Heart left ventricle (tissue), 16 donors: ENCODE measurements around the gene PGAP1. TPM values are rescaled to one million over a fixed set of nuclear protein-coding genes. Genes with fewer than 3 reads are reported as not detected.

Experiments
- ATAC-seq, 4 donors: fragments of 200-7000 bp; cut with Tn5 transposase; one replicate each; pipeline ENCODE4 v1.9.1; 2020 to 2022; ENCODE audit warnings: moderate library complexity in 4 of 4, mild to moderate bottlenecking in 3 of 4, moderate number of reproducible peaks in 1 of 4
- DNase-seq, 5 donors: peaks; one replicate each; pipeline ENCODE4 v3.0.0-alpha.2; 2020
- H3K27ac ChIP-seq, 12 donors: fragments of 200-600 bp; sonication (generic) in 4 of 12; one replicate each; pipeline versions ENCODE4 v1.5.0 to v1.8.0; 2016 to 2022; ENCODE audit warnings: mild to moderate bottlenecking in 2 of 12
- H3K27me3 ChIP-seq, 9 donors: fragments of 200-600 bp; sonication (generic) in 2 of 9; one replicate each; pipeline versions ENCODE4 v1.5.1 to v1.8.0; 2016 to 2022; ENCODE audit warnings: mild to moderate bottlenecking in 3 of 9
- H3K36me3 ChIP-seq, 9 donors: fragments of 200-600 bp; sonication (generic) in 2 of 9; one replicate each; pipeline versions ENCODE4 v1.5.0 to v1.8.0; 2018 to 2022; ENCODE audit warnings: mild to moderate bottlenecking in 2 of 9
- H3K4me1 ChIP-seq, 12 donors: fragments of 200-600 bp; sonication (generic) in 4 of 12; one replicate each; pipeline versions ENCODE4 v1.5.0 to v1.8.0; 2016 to 2022; ENCODE audit warnings: mild to moderate bottlenecking in 3 of 12
- H3K4me3 ChIP-seq, 12 donors: fragments of 200-600 bp; sonication (generic) in 4 of 12; one replicate each; pipeline versions ENCODE4 v1.5.0 to v1.8.0; 2017 to 2022; ENCODE audit warnings: mild to moderate bottlenecking in 9 of 12, moderate library complexity in 4 of 12
- H3K9me3 ChIP-seq, 12 donors: fragments of 200-600 bp; sonication (generic) in 4 of 12; one replicate each; pipeline versions ENCODE4 v1.5.0 to v1.8.0; 2016 to 2022; ENCODE audit warnings: mild to moderate bottlenecking in 1 of 12
- POLR2A ChIP-seq, 2 donors: fragments of 450-650 bp; IDR thresholded peaks; one replicate each; pipeline ENCODE4 v1.6.1; 2017; ENCODE audit warnings: antibody characterized with exemption in 2 of 2, mild to moderate bottlenecking in 2 of 2, moderate library complexity in 2 of 2
- WGBS, 4 donors: extraction: QIAGEN DNeasy Blood & Tissue Kit in 2 of 4; methylation state at CpG; one replicate each; pipeline versions ENCODE4 v1.1.5 to v1.1.7; 2013 to 2018; 5-methylcytosine and 5-hydroxymethylcytosine counted together
- intact Hi-C, 10 donors: fragments of 100-400 bp; cut with DNase I; formaldehyde crosslinking; loops; one replicate each; pipeline versions ENCODE4 v1.11.1 to v1.14.2; 2022
- polyA plus RNA-seq, 2 donors: library from polyadenylated mRNA; stranded (reverse); fragments of 200-250 nt; gene quantifications; one replicate each; pipeline ENCODE4 v1.2.3, GENCODE V29; 2013
- total RNA-seq, 9 donors: library from RNA; depleted of rRNA in 2 of 9; stranded (reverse); fragments of >200 nt in 2 of 9; fragmentation: NEBNext Ultra II Directional in 3 of 9; extraction: Animal tissue kit (Norgen Biotek cat#: 25700) in 3 of 9; gene quantifications; one replicate each; pipeline versions ENCODE4 v1.1.0 to v1.2.4, GENCODE V29; 2016 to 2023
- TF ChIP-seq, protein P1 (sequence below), 12 donors: fragments of 200-600 bp; sonication (generic) in 4 of 12; IDR thresholded peaks; one replicate each; pipeline versions ENCODE4 v1.5.0 to v1.8.0; 2018 to 2022; ENCODE audit warnings: antibody characterized with exemption in 12 of 12, mild to moderate bottlenecking in 5 of 12
- donor health status: ischemic (EF 13 %, LVEDD 7.1; RV severe dilation, severe dysfunction).
- donor health status: healthy with polysubstance abuse.
- donor health status: DM: no; HTN: yes; CAD: no.
- donor health status: DM: no; HTN: no; CAD: no.
- donor health status: ischemic (EF 25% LVEDD 6.9; RV normal size, moderate dysfunction).
- donor health status: ischemic (EF 25% LVEDD 5.7; RV mildly dilated, moderate dysfunction).
- donor health status: healthy.
- donor health status: DM: yes; HTN: yes; CAD: no.
- donor health status: ischemic (EF 35%, LVEDD 5.7; RV mildly dilated, moderate dysfunction).
- donor health status: nonischemic (EF 11% LVEDD 7.7; RV severe dilation, severe dysfunction).
- donor health status: DM: yes; HTN: yes; CAD: no.
- donor health status: PGD.
- donor health status: ischemic (EF 29% LVEDD 5.4; RV normal size, mild dysfunction).
- donor health status: nonischemic (EF 23%, LVEDD 6.1; RV moderate dilation, normal function).

The PGAP1 gene
- total and polyA plus RNA-seq, 11 donors: 1.2 to 8.8 (median 5.2) TPM

GRCh38 chr2:196804381-196804780 lies 122.1 kb downstream of the PGAP1 start:
- no peaks in the 10 kb centered on the region for H3K36me3 ChIP-seq
- intact Hi-C loops: no loop called here
- ATAC-seq (no peak), DNase-seq (no peak)
- peaks cover 0 to 8% (median 0%) of the 10 kb centered on the region in 12 donors for H3K4me1 ChIP-seq
- H3K4me3 ChIP-seq: no peak overlapping the region
- TF ChIP-seq, protein P1, sequence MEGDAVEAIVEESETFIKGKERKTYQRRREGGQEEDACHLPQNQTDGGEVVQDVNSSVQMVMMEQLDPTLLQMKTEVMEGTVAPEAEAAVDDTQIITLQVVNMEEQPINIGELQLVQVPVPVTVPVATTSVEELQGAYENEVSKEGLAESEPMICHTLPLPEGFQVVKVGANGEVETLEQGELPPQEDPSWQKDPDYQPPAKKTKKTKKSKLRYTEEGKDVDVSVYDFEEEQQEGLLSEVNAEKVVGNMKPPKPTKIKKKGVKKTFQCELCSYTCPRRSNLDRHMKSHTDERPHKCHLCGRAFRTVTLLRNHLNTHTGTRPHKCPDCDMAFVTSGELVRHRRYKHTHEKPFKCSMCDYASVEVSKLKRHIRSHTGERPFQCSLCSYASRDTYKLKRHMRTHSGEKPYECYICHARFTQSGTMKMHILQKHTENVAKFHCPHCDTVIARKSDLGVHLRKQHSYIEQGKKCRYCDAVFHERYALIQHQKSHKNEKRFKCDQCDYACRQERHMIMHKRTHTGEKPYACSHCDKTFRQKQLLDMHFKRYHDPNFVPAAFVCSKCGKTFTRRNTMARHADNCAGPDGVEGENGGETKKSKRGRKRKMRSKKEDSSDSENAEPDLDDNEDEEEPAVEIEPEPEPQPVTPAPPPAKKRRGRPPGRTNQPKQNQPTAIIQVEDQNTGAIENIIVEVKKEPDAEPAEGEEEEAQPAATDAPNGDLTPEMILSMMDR (IDR thresholded peaks at IDR 0.05): no peak
- TF ChIP-seq POLR2A (IDR thresholded peaks at IDR 0.05): no peak
- no peaks in the 10 kb centered on the region for H3K27me3 ChIP-seq
- no peak overlapping the region for H3K27ac ChIP-seq
- 36 to 48% (median 45%) methylated on average over 1 of the region's 1 CpG for WGBS, 4 donors
- no peaks in the 10 kb centered on the region for H3K9me3 ChIP-seq

DNA sequence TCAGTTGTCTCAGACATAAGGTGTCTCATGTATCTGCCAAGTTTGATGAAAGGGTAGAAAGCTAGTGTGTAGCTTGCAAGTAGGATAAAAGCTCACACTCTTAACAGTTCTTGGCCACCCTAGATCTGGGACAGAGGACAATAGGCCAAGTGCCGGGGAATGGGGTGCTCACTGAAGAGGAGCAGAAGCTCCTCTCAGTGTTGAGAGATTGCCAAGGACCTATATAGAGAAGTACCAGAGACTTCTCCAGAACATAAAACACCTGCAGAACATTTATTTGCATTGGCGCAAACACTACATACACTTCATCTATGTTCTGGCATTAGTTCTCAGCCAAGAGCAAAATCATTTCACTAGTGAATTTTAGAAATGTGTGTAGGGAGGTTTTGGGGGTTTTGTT lies 124.1 kb downstream of the PGAP1 start:
- Histone ChIP-seq H3K27ac (no peak overlapping the region), H3K36me3 (peaks cover 0 to 6% (median 3%) of the 10 kb centered on the region in 9 donors), H3K9me3 (no peaks in the 10 kb centered on the region), H3K4me3 (no peak overlapping the region), H3K27me3 (no peaks in the 10 kb centered on the region), H3K4me1 (peaks cover 0 to 22% (median 13%) of the 10 kb centered on the region in 12 donors)
- intact Hi-C loops: no loop called here
- ATAC-seq: no peak
- no peak for TF ChIP-seq POLR2A (IDR thresholded peaks at IDR 0.05)
- TF ChIP-seq, protein P1 (IDR thresholded peaks at IDR 0.05): no peak
- DNase-seq: no peak
- WGBS, 4 donors: 91 to 95% (median 93%) methylated on average over 2 of the region's 2 CpGs

GRCh38 chr2:196801674-196802261 lies 124.7 kb downstream of the PGAP1 start:
- Histone ChIP-seq H3K27ac (no peak overlapping the region), H3K4me3 (no peak overlapping the region), H3K4me1 (peaks cover 0 to 29% (median 14%) of the 10 kb centered on the region in 12 donors), H3K9me3 (no peaks in the 10 kb centered on the region), H3K36me3 (peaks cover 0 to 12% (median 9%) of the 10 kb centered on the region in 9 donors), H3K27me3 (no peaks in the 10 kb centered on the region)
- TF ChIP-seq POLR2A (IDR thresholded peaks at IDR 0.05): no peak
- TF ChIP-seq, protein P1 (IDR thresholded peaks at IDR 0.05): no peak
- 30 to 45% (median 38%) methylated on average over 2 of the region's 2 CpGs for WGBS, 4 donors
- ATAC-seq (no peak), DNase-seq (no peak)
- intact Hi-C loops: no loop called here

DNA sequence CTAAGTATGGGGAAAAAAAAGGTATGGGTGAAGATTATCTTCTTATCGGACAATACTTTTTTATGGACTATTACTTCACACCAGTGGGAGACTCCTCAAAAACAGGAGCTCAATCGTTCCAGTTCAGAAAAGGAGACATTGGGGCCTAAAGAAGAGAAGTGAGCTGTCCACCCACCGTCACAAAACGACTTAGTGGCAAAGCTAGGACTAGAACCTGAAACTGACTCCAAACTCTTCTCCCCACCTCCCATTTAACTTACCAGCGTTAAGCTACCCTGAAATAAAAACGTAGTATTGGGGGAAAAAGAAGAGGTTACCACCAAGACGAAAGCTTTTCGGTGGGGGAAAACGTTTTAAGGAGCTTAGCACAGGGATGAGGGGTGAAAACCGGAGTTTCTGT lies 127.5 kb downstream of the PGAP1 start:
- no peaks in the 10 kb centered on the region for H3K9me3 ChIP-seq
- TF ChIP-seq, protein P1 (IDR thresholded peaks at IDR 0.05): no peak
- TF ChIP-seq POLR2A (IDR thresholded peaks at IDR 0.05): no peak
- no peaks in the 10 kb centered on the region for H3K27me3 ChIP-seq
- ATAC-seq (peak in 1 of 4 donors; percentile 4), DNase-seq (no peak)
- H3K27ac ChIP-seq: peak overlapping the region in 11 of 12 donors; percentile 60 to 88 (median 80)
- H3K4me3 ChIP-seq: peak overlapping the region; percentile 55 to 91 (median 78)
- H3K36me3 ChIP-seq: peaks cover 0 to 39% (median 31%) of the 10 kb centered on the region in 9 donors
- WGBS, 4 donors: 5 to 7% (median 7%) methylated on average over 10 of the region's 10 CpGs
- intact Hi-C loops: no loop called here
- peaks cover 0 to 30% (median 14%) of the 10 kb centered on the region in 12 donors for H3K4me1 ChIP-seq
